Activated T-cell treated with anti-CD3 and anti-CD28 coated beads, Interleukin-2, amount 50 U/mL, for 72 hours (primary cell): ENCODE results near the gene BEGAIN. TPM values are rescaled to one million over a fixed set of nuclear protein-coding genes. Genes with fewer than 3 reads are reported as not detected.

Experiments used
- ATAC-seq, 2 donors: fragments of 150-1000 bp; cut with Tn5 transposase; replicated peaks in 1 of 2; 2 replicates each; pipeline ENCODE4 v1.10.0; 2021; ENCODE audit warnings: moderate library complexity in 2 of 2, mild to moderate bottlenecking in 1 of 2
- DNase-seq, 2 donors: peaks; one replicate each; pipeline ENCODE4 v3.0.0; 2021 to 2022; ENCODE audit warnings: mixed read lengths in 1 of 2
- H3K27ac Mint-ChIP-seq: one replicate; pipeline ENCODE4 v1.8.0; 2022; ENCODE audit warnings: mild to moderate bottlenecking, moderate library complexity, mixed read lengths
- H3K27me3 Mint-ChIP-seq: one replicate; pipeline ENCODE4 v1.8.0; 2022; ENCODE audit warnings: low read depth, mixed read lengths
- H3K36me3 Mint-ChIP-seq, 2 donors: one replicate each; pipeline ENCODE4 v1.8.0; 2022; ENCODE audit warnings: mixed read lengths in 2 of 2, mild to moderate bottlenecking in 1 of 2; ENCODE audit not compliant: insufficient read depth in 2 of 2
- H3K4me1 Mint-ChIP-seq: one replicate; pipeline ENCODE4 v1.8.0; 2022; ENCODE audit warnings: low read depth, mixed read lengths
- H3K4me3 Mint-ChIP-seq, 2 donors: one replicate each; pipeline ENCODE4 v1.8.0; 2022; ENCODE audit warnings: mild to moderate bottlenecking in 2 of 2, mixed read lengths in 2 of 2, moderate library complexity in 2 of 2
- H3K9me3 Mint-ChIP-seq, 2 donors: one replicate each; pipeline ENCODE4 v1.8.0; 2022; ENCODE audit warnings: mixed read lengths in 2 of 2
- total RNA-seq, 2 donors: library from RNA; stranded (reverse); gene quantifications; one replicate each; pipeline ENCODE4 v1.2.3, GENCODE V29; 2022

The BEGAIN gene
- total RNA-seq, 2 donors from 2014 or later: 2.6 to 2.8 TPM

DNA sequence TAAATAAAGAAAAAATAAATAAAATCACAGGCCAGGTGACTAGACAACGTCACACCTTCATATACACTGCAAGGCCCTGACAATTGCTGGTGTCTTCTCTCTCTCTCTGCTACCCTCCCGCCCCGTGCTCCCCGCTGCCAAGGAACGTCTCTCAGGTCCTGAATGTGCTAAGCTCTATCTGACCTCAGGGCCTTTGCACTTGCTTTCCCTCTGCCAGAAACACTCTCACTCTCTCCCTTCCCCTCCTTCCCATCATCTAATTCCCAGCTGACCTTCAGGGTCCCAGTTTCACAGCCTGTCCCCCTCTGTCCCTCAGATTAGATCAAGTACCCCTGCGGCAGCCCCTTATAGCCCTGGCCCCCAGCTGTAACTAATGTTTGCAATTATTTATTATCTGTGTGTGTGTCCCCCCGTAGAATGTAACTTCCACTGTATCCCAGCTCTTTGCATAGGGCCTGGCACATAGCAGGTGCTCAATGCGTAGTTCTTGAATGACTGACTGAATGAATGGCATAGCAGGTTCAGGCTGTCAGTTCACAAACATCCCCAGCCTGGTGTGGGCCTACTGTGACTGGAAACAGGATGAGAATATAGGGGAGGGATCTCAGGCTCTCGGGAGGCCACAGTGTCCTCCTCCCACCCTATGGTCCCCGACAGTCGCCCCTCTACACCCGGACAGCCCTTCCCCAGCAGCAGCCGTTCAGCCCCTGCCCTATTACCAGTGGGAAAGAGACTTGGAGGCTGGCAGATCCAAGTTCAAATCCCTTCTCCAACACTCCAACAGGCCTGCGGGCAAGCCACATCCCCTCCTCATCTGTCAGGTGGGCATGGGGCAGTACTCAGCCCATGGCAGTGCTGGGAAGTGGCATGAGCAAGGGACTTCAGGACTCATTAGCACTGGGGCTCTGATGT is 6.6 kb downstream of the BEGAIN start:
- Mint-ChIP-seq H3K36me3 (no peaks in the 10 kb centered on the region), H3K27me3 (no peaks in the 10 kb centered on the region), H3K9me3 (no peaks in the 10 kb centered on the region), H3K4me3 (no peak overlapping the region), H3K4me1 (no peaks in the 10 kb centered on the region), H3K27ac (no peak overlapping the region)
- ATAC-seq: no peak
- DNase-seq: no peak

- H3K4me1 Mint-ChIP-seq: no peaks in the 10 kb centered on the region
- no peak for DNase-seq
- H3K9me3 Mint-ChIP-seq: no peaks in the 10 kb centered on the region
- H3K4me3 Mint-ChIP-seq: no peak overlapping the region
- H3K36me3 Mint-ChIP-seq: no peaks in the 10 kb centered on the region
- no peak overlapping the region for H3K27ac Mint-ChIP-seq
- no peak for ATAC-seq
- H3K27me3 Mint-ChIP-seq: no peaks in the 10 kb centered on the region
Observed at GRCh38 chr14:100578552-100578951, 8.7 kb downstream of the BEGAIN start.

DNA sequence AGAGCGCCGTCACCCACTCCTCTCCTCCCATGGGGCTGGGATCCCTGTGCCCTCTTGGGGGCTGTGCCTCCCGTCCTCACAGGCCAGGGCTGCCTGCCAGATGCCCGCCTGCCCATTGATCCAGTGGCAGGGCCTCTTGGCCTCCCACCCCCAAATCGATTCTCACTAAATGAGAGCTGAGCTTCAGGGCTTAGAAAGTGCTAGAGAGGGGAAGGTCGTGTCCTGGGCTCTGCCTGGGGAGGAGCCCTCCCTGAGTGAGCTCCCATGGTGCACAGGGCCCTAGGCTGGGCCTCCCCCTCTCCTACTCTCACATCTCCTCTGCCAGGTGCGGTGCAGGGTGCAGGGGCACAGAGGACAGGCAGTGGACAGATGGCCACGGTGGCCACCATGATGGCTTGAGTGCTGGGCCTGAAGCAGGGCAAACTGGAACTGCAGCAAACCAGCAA is 9.2 kb downstream of the BEGAIN start:
- H3K27ac Mint-ChIP-seq: no peak overlapping the region
- H3K27me3 Mint-ChIP-seq: peaks cover under 1% of the 10 kb centered on the region
- DNase-seq (no peak), ATAC-seq (no peak)
- no peak overlapping the region for H3K4me3 Mint-ChIP-seq
- H3K9me3 Mint-ChIP-seq: no peaks in the 10 kb centered on the region
- no peaks in the 10 kb centered on the region for H3K4me1 Mint-ChIP-seq
- no peaks in the 10 kb centered on the region for H3K36me3 Mint-ChIP-seq

DNA sequence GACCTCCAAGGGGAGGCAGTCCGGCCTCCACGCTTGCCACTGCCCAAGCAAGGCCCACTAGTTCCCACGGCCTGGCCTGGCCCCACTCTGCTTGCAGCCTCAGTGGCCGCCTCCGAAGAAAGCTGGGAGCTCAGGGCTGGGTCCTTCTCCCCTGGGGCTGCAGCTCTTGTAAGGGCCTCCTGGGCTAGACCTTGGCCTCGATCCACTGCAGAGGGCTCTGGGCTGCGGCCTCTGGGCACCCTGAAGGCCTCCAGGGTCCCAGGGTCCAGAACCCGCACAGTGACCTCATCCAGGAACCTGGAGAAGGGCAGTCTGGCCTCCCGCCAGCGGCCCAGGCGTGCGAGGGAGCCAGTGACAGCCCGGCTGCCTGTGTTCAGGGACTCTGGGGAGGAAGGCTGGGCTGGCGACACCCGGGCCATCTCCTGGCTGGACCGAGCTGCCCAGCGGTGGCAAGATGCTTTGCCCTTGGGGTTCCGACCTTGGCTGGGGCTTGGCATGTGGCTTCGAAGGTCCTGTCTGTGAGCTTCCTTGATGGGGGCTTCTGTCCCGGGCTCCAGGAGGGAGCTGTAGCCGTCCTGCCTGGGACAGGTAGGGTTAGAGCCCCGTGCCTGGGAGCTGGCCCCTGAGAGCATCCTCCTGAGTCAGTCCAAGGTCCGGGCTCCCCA is 9.8 kb downstream of the BEGAIN start:
- DNase-seq (no peak), ATAC-seq (no peak)
- H3K27me3 Mint-ChIP-seq: peaks cover 6% of the 10 kb centered on the region
- H3K4me3 Mint-ChIP-seq: no peak overlapping the region
- H3K36me3 Mint-ChIP-seq: no peaks in the 10 kb centered on the region
- H3K4me1 Mint-ChIP-seq: peaks cover 5% of the 10 kb centered on the region
- H3K9me3 Mint-ChIP-seq: no peaks in the 10 kb centered on the region
- no peak overlapping the region for H3K27ac Mint-ChIP-seq

GRCh38 chr14:100576091-100577085 is 10.8 kb downstream of the BEGAIN start:
- Mint-ChIP-seq H3K4me1 (peaks cover 5% of the 10 kb centered on the region), H3K27ac (no peak overlapping the region), H3K27me3 (peaks cover 6% of the 10 kb centered on the region), H3K9me3 (no peaks in the 10 kb centered on the region), H3K36me3 (no peaks in the 10 kb centered on the region), H3K4me3 (no peak overlapping the region)
- no peak for ATAC-seq
- no peak for DNase-seq

GRCh38 chr14:100575266-100575995 is 11.8 kb downstream of the BEGAIN start:
- DNase-seq: no peak
- no peak overlapping the region for H3K4me3 Mint-ChIP-seq
- H3K27me3 Mint-ChIP-seq: peaks cover 6% of the 10 kb centered on the region
- no peak for ATAC-seq
- no peaks in the 10 kb centered on the region for H3K9me3 Mint-ChIP-seq
- H3K4me1 Mint-ChIP-seq: peaks cover 5% of the 10 kb centered on the region
- no peaks in the 10 kb centered on the region for H3K36me3 Mint-ChIP-seq
- H3K27ac Mint-ChIP-seq: no peak overlapping the region

DNA sequence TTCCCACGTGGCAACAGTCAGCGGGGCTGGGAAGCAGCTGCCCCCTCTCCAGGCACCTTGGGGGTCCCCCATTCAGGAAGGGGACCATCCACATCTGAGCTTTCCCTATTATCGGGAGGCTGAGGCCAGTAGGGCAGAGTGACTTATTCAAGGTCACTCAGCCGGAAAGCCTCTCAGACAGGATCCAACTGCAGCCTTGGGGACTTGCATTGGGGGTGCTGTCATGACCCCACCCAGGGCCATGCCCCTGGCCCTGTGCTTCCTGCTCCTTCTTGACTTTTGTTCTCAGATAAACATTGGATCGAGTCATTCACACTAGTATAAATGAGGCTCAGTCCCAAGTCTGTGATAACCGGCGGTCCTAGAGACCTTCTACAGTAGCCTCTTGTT is 12.6 kb downstream of the BEGAIN start:
- ATAC-seq: no peak
- H3K27me3 Mint-ChIP-seq: peaks cover 10% of the 10 kb centered on the region
- no peaks in the 10 kb centered on the region for H3K36me3 Mint-ChIP-seq
- H3K4me1 Mint-ChIP-seq: peaks cover 5% of the 10 kb centered on the region
- no peak overlapping the region for H3K27ac Mint-ChIP-seq
- H3K4me3 Mint-ChIP-seq: no peak overlapping the region
- no peaks in the 10 kb centered on the region for H3K9me3 Mint-ChIP-seq
- no peak for DNase-seq

DNA sequence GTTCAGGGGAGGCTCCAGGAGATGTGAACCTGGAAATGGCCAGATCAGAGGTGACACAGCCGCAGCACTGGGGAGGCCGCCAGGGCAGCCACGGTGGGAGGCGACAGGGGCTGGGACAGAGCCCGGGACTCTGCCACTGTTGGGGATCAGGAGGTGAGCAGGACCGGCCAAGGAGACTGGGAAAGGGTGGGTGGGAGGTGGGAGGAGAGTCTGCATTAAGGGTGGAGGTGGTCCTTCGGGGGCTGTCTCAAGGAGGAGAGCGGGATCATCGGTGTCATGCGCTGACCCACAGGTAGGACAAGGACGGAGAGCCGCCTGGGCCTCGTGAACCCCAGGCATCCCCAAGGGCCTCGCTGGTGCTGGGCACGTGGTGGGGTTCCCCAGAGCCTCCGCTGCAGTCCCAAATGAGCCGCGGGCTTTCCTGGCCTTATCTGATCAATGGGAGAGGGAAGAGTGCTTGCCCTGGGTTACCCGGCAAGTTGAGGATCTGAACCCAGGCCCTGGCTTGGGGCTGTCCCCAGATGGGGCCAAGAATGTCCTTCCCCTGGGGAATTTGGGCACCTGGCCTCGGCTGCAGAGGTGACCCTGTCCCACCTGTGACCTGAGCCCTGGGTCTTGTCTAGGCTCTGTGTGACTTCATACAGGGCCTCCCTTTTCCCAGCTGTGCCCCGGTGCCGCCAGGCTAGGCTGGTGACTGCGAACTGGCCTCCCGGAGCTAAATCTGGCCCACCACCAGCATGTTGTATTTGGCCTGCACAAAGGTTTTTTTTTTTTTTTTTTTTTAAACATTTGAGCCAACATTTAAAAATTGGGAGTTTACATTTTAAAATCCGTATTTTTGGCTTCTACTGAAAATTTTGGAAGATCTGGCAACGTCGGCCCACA is 13.2 kb downstream of the BEGAIN start:
- Mint-ChIP-seq H3K27me3 (peaks cover 16% of the 10 kb centered on the region), H3K27ac (no peak overlapping the region), H3K4me1 (peaks cover 5% of the 10 kb centered on the region), H3K36me3 (no peaks in the 10 kb centered on the region), H3K9me3 (no peaks in the 10 kb centered on the region), H3K4me3 (no peak overlapping the region)
- no peak for DNase-seq
- no peak for ATAC-seq

DNA sequence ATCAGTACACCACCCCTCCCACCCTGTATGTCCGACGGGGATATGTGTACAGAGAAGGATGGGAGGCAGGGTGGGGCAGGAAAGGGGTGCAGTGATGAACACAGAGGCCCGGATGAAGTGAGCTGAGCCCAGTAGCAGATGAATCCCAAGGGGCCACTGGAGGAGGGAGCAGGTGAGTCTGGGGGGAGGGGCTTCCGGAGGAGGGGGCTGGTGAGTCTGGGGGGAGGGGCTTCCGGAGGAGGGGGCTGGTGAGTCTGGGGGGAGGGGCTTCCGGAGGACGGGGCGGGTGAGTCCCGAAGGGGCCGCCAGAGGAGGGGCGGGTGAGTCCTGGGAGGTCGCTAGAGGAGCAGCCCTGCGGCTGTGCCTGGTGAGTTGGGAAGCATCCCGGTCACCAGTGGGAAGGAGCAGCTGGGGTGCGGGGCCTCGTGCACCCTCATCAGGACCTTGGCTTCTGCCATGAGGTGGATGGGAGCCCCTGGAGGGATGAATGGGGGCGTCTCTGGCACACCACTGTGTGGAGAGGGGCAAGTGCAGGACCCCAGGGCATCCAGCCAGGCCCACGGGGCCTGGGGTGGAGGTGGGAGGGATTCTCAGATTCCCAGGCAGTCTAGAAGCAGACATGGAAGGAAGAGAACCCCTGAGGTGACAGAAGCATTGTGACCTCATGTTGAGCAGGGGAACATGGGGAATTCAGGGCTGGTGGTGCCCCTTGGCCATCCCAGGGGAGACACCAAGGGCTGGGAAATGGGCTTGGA is 14.0 kb downstream of the BEGAIN start:
- no peaks in the 10 kb centered on the region for H3K36me3 Mint-ChIP-seq
- H3K27me3 Mint-ChIP-seq: peaks cover 16% of the 10 kb centered on the region

DNA sequence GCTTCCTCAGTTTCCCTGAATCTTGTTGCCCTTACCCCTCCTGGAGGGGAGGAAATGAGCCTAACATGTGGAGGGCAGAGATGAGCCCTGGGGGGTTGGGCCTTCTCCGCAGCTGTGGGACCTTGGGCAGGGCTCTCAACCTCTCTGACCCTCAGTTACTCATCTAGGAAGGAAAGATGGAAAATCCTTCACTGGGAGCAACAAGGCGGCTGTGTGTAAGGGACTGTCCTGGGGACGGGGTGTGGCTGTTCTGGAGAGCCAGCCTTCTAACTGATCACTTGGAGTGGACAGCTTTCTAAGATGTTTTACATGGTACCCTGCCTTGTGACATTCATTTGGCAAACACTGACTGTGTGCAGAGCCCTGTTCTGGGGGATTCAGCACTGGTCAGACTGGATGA is 14.7 kb downstream of the BEGAIN start:
- H3K27ac Mint-ChIP-seq: no peak overlapping the region

More for the DNA sequence above, 14.0 kb downstream of the BEGAIN start:
- Mint-ChIP-seq H3K4me1 (peaks cover 5% of the 10 kb centered on the region), H3K9me3 (no peaks in the 10 kb centered on the region), H3K4me3 (no peak overlapping the region), H3K27ac (no peak overlapping the region)
- ATAC-seq: no peak
- DNase-seq: no peak

GRCh38 chr14:100571837-100572236 is 15.4 kb downstream of the BEGAIN start:
- Mint-ChIP-seq H3K36me3 (no peaks in the 10 kb centered on the region), H3K4me3 (no peak overlapping the region), H3K27me3 (peaks cover 16% of the 10 kb centered on the region), H3K9me3 (no peaks in the 10 kb centered on the region), H3K27ac (no peak overlapping the region), H3K4me1 (peaks cover 5% of the 10 kb centered on the region)
- ATAC-seq (no peak), DNase-seq (no peak)

More for the DNA sequence above, 14.7 kb downstream of the BEGAIN start:
- H3K27me3 Mint-ChIP-seq: peaks cover 16% of the 10 kb centered on the region
- no peaks in the 10 kb centered on the region for H3K36me3 Mint-ChIP-seq
- DNase-seq (no peak), ATAC-seq (no peak)
- H3K9me3 Mint-ChIP-seq: no peaks in the 10 kb centered on the region
- H3K4me1 Mint-ChIP-seq: peaks cover 5% of the 10 kb centered on the region
- no peak overlapping the region for H3K4me3 Mint-ChIP-seq
